K562 (cell line): ENCODE measurements around the gene RAB31. TPM values are rescaled to one million over a fixed set of nuclear protein-coding genes. Genes with fewer than 3 reads are reported as not detected.

Experiments used
- ATAC-seq: fragments of 200-7000 bp; cut with Tn5 transposase; 3 replicates; pipeline ENCODE4 v1.9.1; 2020; ENCODE audit warnings: moderate library complexity
- BruUV-seq: library from RNA; stranded (reverse); fragments of 400-500 nt; replicated peaks from 2 replicates; lab custom pipeline; 2021; lab: Mats Ljungman, UMichigan
- CTCF ChIA-PET: fragments of 300-600 bp; formaldehyde crosslinking; extraction: SDS; loops from one replicate; lab custom pipeline; 2021; ENCODE audit warnings: low intra/inter-chr PET ratio; lab: Yijun Ruan, JAX
- POLR2A ChIA-PET: fragments of 300-600, 350-650 bp; sonication (Branson Sonifier 250); formaldehyde crosslinking; extraction: SDS; loops from one replicate; lab custom pipeline; 2021; ENCODE audit warnings: antibody characterized with exemption, inconsistent platforms; lab: Yijun Ruan, JAX
- DNase-seq, 4 experiments: peaks; one replicate each; pipeline versions ENCODE4 v3.0.0 to v3.0.0-alpha.2; 2011 to 2018; ENCODE audit warnings: low spot score in 3 of 4, mixed read lengths in 3 of 4; ENCODE audit errors: extremely low read depth in 1 of 4
- FAIRE-seq: peaks from 2 replicates; lab custom pipeline; 2011; peaks lifted over from hg19 to GRCh38; lab: Jason Lieb, UNC
- H2AFZ ChIP-seq: 2 replicates; pipeline ENCODE4 v1.6.0; 2011; ENCODE audit warnings: low read depth, low read length, control low read depth, inconsistent platforms
- H3K27ac ChIP-seq: fragments of 200-600 bp; 3 replicates; pipeline ENCODE4 v1.8.0; 2011; ENCODE audit warnings: low read depth, mild to moderate bottlenecking, control low read depth, inconsistent platforms, low read length, moderate library complexity, mixed read lengths; ENCODE audit errors: extremely low read depth
- H3K27me3 ChIP-seq, 2 experiments: fragments of 300-600 bp in 1 of 2; 2 replicates in 1 of 2; 3 replicates in 1 of 2; pipeline versions ENCODE4 v1.6.0 to v1.8.0; 2011; ENCODE audit warnings: inconsistent platforms in 2 of 2, low read length in 2 of 2, mild to moderate bottlenecking in 1 of 2, mixed read lengths in 1 of 2, moderate library complexity in 1 of 2; ENCODE audit not compliant: control insufficient read depth in 2 of 2, insufficient read depth in 2 of 2
- H3K36me3 ChIP-seq: fragments of 300-600 bp; 3 replicates; pipeline ENCODE4 v1.8.0; 2011; ENCODE audit warnings: mild to moderate bottlenecking, low read length, inconsistent platforms; ENCODE audit not compliant: control insufficient read depth, insufficient read depth
- H3K4me1 ChIP-seq, 2 experiments: fragments of 200-600 bp in 1 of 2; replicated peaks in 1 of 2; 2 replicates in 1 of 2; 3 replicates in 1 of 2; pipeline versions ENCODE4 v1.5.1 to v1.8.0; 2011; ENCODE audit warnings: inconsistent platforms in 2 of 2, low read length in 2 of 2, mild to moderate bottlenecking in 1 of 2, mixed read lengths in 1 of 2, moderate library complexity in 1 of 2; ENCODE audit not compliant: control insufficient read depth in 2 of 2, insufficient read depth in 2 of 2
- H3K4me2 ChIP-seq: 2 replicates; pipeline ENCODE4 v1.6.1; 2011; ENCODE audit warnings: low read length, control low read depth, inconsistent platforms, mixed read lengths; ENCODE audit not compliant: insufficient read depth
- H3K4me3 ChIP-seq: fragments of 200-600 bp; sonication (generic), shearing (Covaris generic); 2 replicates; pipeline ENCODE4 v1.5.1; 2016; ENCODE audit warnings: control low read depth, inconsistent platforms
- H3K79me2 ChIP-seq: fragments of 200-600 bp; 3 replicates; pipeline ENCODE4 v1.8.0; 2011; ENCODE audit warnings: low read length, inconsistent platforms; ENCODE audit not compliant: control insufficient read depth, insufficient read depth
- H3K9ac ChIP-seq, 2 experiments: 2 replicates each; pipeline versions ENCODE4 v1.6.0 to v1.6.1; 2011; ENCODE audit warnings: low read depth in 2 of 2, low read length in 2 of 2, control low read depth in 1 of 2, inconsistent platforms in 1 of 2, mild to moderate bottlenecking in 1 of 2, mixed read lengths in 1 of 2; ENCODE audit not compliant: insufficient read depth in 1 of 2
- H3K9me1 ChIP-seq: one replicate; pipeline ENCODE4 v1.6.0; 2011; ENCODE audit warnings: inconsistent platforms, mild to moderate bottlenecking, low read length, moderate library complexity; ENCODE audit not compliant: control insufficient read depth, insufficient read depth
- H3K9me3 ChIP-seq: replicated peaks from 2 replicates; pipeline ENCODE4 v1.5.1; 2011; ENCODE audit warnings: low read depth, low read length, inconsistent platforms; ENCODE audit not compliant: control insufficient read depth, insufficient read depth
- H4K20me1 ChIP-seq: replicated peaks from 2 replicates; pipeline ENCODE4 v1.6.1; 2011; ENCODE audit warnings: low read length, inconsistent platforms, mixed read lengths; ENCODE audit not compliant: control insufficient read depth, insufficient read depth
- ARNT ChIP-seq, 2 experiments: fragments of 450-650 bp; IDR thresholded peaks; 2 replicates each; pipeline ENCODE4 v1.6.1; 2016; ENCODE audit warnings: mild to moderate bottlenecking in 1 of 2
- CEBPG ChIP-seq, 3 experiments: fragments of 200-800 bp in 1 of 3; sonication (Bioruptor generic) in 1 of 3; sonication (generic) in 1 of 3; formaldehyde crosslinking in 1 of 3; IDR thresholded peaks in 2 of 3; conservative IDR thresholded peaks in 1 of 3; 2 replicates each; pipeline versions ENCODE4 v1.6.1 to v1.8.0; 2016 to 2022; ENCODE audit warnings: missing compliant biosample characterization in 2 of 3, missing genetic modification characterization in 2 of 3, mild to moderate bottlenecking in 1 of 3, missing genetic modification reagents in 1 of 3
- CHD1 ChIP-seq: fragments of 200-600 bp; sonication (generic); IDR thresholded peaks from one replicate; pipeline ENCODE4 v1.6.1; 2012; ENCODE audit warnings: mild to moderate bottlenecking, moderate library complexity, low read length, inconsistent platforms
- FOXA1 ChIP-seq: fragments of 450-650 bp; IDR thresholded peaks from 2 replicates; pipeline ENCODE4 v1.6.1; 2016; ENCODE audit warnings: mild to moderate bottlenecking, borderline replicate concordance
- GATA2 ChIP-seq: sonication (generic); formaldehyde crosslinking; IDR thresholded peaks from 2 replicates; pipeline ENCODE4 v1.4.0; 2020; ENCODE audit warnings: mild to moderate bottlenecking, missing genetic modification reagents
- HMGXB4 ChIP-seq: sonication (generic); formaldehyde crosslinking; IDR thresholded peaks from 2 replicates; pipeline ENCODE4 v1.8.1; 2023; ENCODE audit warnings: mild to moderate bottlenecking, missing genetic modification reagents
- IFI16 ChIP-seq: fragments of 250-450 bp; sonication (Bioruptor Pico); IDR thresholded peaks from 2 replicates; pipeline ENCODE4 v2.1.2; 2022; ENCODE audit warnings: mild to moderate bottlenecking, inconsistent platforms
- KAT8 ChIP-seq: fragments of 450-650 bp; IDR thresholded peaks from 2 replicates; pipeline ENCODE4 v1.6.1; 2016; ENCODE audit warnings: low read depth, mild to moderate bottlenecking
- NUFIP1 ChIP-seq: fragments of 450-650 bp; IDR thresholded peaks from 2 replicates; pipeline ENCODE4 v1.6.1; 2018; ENCODE audit not compliant: partially characterized antibody
- TAF15 ChIP-seq: fragments of 200-400 bp; formaldehyde crosslinking; IDR thresholded peaks from 2 replicates; pipeline ENCODE4 v1.6.1; 2017; ENCODE audit warnings: mild to moderate bottlenecking, low read depth, low read length, moderate library complexity
- TSC22D4 ChIP-seq: fragments of 450-650 bp; IDR thresholded peaks from 2 replicates; pipeline ENCODE4 v1.6.1; 2016; ENCODE audit warnings: missing genetic modification characterization, missing biosample characterization, control low read depth
- ZNF146 ChIP-seq: IDR thresholded peaks from one replicate; pipeline ENCODE4 v1.6.1; 2018; ENCODE audit warnings: missing compliant biosample characterization; ENCODE audit not compliant: unreplicated experiment
- ZNF589 ChIP-seq: fragments of 200-800 bp; sonication (Bioruptor generic); IDR thresholded peaks from 2 replicates; pipeline ENCODE4 v1.6.1; 2016; ENCODE audit warnings: low read depth, missing genetic modification characterization, missing compliant biosample characterization
- ZNF668 ChIP-seq: fragments of 250-450 bp; sonication (Bioruptor Pico); IDR thresholded peaks from 2 replicates; pipeline ENCODE4 v1.8.0; 2022; ENCODE audit warnings: mild to moderate bottlenecking, inconsistent platforms
- ZNF75A ChIP-seq: fragments of 450-650 bp; formaldehyde crosslinking; IDR thresholded peaks from 2 replicates; pipeline ENCODE4 v1.4.0; 2020; ENCODE audit warnings: mild to moderate bottlenecking
- ZNF778 ChIP-seq: fragments of 450-650 bp; formaldehyde crosslinking; IDR thresholded peaks from 2 replicates; pipeline ENCODE4 v1.4.0; 2020; ENCODE audit warnings: mild to moderate bottlenecking, moderate library complexity
- WGBS: fragments of 100-300 bp; shearing (Covaris generic); methylation state at CpG from one replicate; pipeline ENCODE4 v1.1.6; 2016; ENCODE audit warnings: low coverage, mixed read lengths; ENCODE audit not compliant: insufficient coverage; ENCODE audit errors: missing lambda C conversion rate; 5-methylcytosine and 5-hydroxymethylcytosine counted together
- in situ Hi-C: fragments of 300-500 bp; cut with MboI; formaldehyde crosslinking; loops from 4 replicates; pipeline ENCODE4 v1.15.0; 2018; ENCODE audit warnings: inconsistent platforms, mixed read lengths
- intact Hi-C: fragments of 100-400 bp; cut with micrococcal nuclease; formaldehyde crosslinking; loops from 2 replicates; pipeline ENCODE4 v1.14.2; 2022
- polyA plus RNA-seq, 8 experiments: library from polyadenylated mRNA; depleted of rRNA in 4 of 8; stranded (reverse) in 5 of 8; unstranded in 3 of 8; fragments of >200 nt; fragmentation: Nextera tagmentation in 2 of 8; fragmentation: Illumina TruSeq in 1 of 8; extraction: Ambion mirVana in 2 of 8; extraction: Trizol in 1 of 8; gene quantifications; 2 replicates each; pipeline versions ENCODE4 v1.2.1 to v1.2.3, GENCODE V29; 2011 to 2014; ENCODE audit warnings: inconsistent platforms in 1 of 8, missing spikeins in 1 of 8
- total RNA-seq, 7 experiments: library from RNA; depleted of rRNA in 6 of 7; stranded (reverse); fragments of >200 nt in 6 of 7; fragmentation: Illumina TruSeq in 2 of 7; extraction: Trizol in 2 of 7; gene quantifications; 2 replicates each; pipeline versions ENCODE4 v1.2.1 to v1.2.3, GENCODE V29; 2011 to 2021; ENCODE audit warnings: low replicate concordance in 1 of 7
- TF ChIP-seq, protein P1 (sequence below), 2 experiments: IDR thresholded peaks; 2 replicates each; pipeline ENCODE4 v1.6.1; 2012; ENCODE audit warnings: improper control_type of control experiment in 2 of 2, low read depth in 2 of 2, low read length in 2 of 2, borderline replicate concordance in 1 of 2
- TF ChIP-seq, protein P2 (sequence below): fragments of 450-650 bp; IDR thresholded peaks from 2 replicates; pipeline ENCODE4 v1.6.1; 2018; ENCODE audit warnings: mild to moderate bottlenecking, low read depth; ENCODE audit not compliant: partially characterized antibody

The RAB31 gene
- total and polyA plus RNA-seq, 9 of the 15 experiments (the other 6 are each of a cell fraction or from before 2014, with no cell fraction given): 20.7 to 70.4 (median 41.3) TPM

- DNase-seq: no peak
- ChIA-PET CTCF (no interaction called here), POLR2A (interaction anchor here (0.9 to 3.2 kb wide), 11 partner anchors 9 to 218 kb away, joined by 3 to 32 read pairs (median 5); partner anchors contain the start of gene VAPA)
- BruUV-seq: TSS peak; percentile 74
- H3K4me1 ChIP-seq: peaks cover 34 to 61% of the 10 kb centered on the region in 2 experiments
- no peak for FAIRE-seq
- H3K4me3 ChIP-seq: no peak overlapping the region; the same call in 1 of the 2 replicates
- H3K9me1 ChIP-seq: no peaks in the 10 kb centered on the region
- peak overlapping the region; percentile 73 for H2AFZ ChIP-seq
- peaks cover 3% of the 10 kb centered on the region; the same call in 1 of the 3 replicates for H3K79me2 ChIP-seq
- in situ Hi-C loops: no loop called here
- H4K20me1 ChIP-seq: no peaks in the 10 kb centered on the region
- H3K9me3 ChIP-seq: no peaks in the 10 kb centered on the region
- ATAC-seq: no peak
- peak overlapping the region; percentile 82 for H3K27ac ChIP-seq
- H3K9ac ChIP-seq: peak overlapping the region; percentile 68 to 75; a peak in 3 of 4 replicates
- 64% methylated on average over 3 of the region's 3 CpGs for WGBS
- no peaks in the 10 kb centered on the region for H3K36me3 ChIP-seq
- H3K27me3 ChIP-seq: no peaks in the 10 kb centered on the region
- intact Hi-C loops: no loop called here
- peak overlapping the region; percentile 78 for H3K4me2 ChIP-seq
- TF ChIP-seq NUFIP1 (no peak), ZNF778 (CRISPR knock-in tag) (no peak), ZNF668 (CRISPR knock-in tag) (no peak), TAF15 (no peak), ZNF146 (CRISPR knock-in tag) (no peak), KAT8 (no peak), CEBPG (CRISPR knock-in tag; IDR thresholded peaks at IDR 0.05) (no peak), CEBPG (tag; conservative IDR thresholded peaks at IDR 0.05 in 1 of 2, IDR thresholded peaks at IDR 0.05 in 1 of 2) (no peak), HMGXB4 (no peak), ZNF75A (CRISPR knock-in tag) (no peak), ZNF589 (CRISPR knock-in tag) (peak; percentile 43; the same call in 1 of the 2 replicates), ARNT (IDR thresholded peaks at IDR 0.05) (0 out of 4 replicates have a peak, but pooled peaks of 1 of the 2 experiments have one; percentile 14), GATA2 (CRISPR knock-in tag) (peak; percentile 3; the same call in 1 of the 2 replicates), TSC22D4 (no peak), CHD1 (no peak), IFI16 (no peak), FOXA1 (no peak)
- TF ChIP-seq, protein P1, sequence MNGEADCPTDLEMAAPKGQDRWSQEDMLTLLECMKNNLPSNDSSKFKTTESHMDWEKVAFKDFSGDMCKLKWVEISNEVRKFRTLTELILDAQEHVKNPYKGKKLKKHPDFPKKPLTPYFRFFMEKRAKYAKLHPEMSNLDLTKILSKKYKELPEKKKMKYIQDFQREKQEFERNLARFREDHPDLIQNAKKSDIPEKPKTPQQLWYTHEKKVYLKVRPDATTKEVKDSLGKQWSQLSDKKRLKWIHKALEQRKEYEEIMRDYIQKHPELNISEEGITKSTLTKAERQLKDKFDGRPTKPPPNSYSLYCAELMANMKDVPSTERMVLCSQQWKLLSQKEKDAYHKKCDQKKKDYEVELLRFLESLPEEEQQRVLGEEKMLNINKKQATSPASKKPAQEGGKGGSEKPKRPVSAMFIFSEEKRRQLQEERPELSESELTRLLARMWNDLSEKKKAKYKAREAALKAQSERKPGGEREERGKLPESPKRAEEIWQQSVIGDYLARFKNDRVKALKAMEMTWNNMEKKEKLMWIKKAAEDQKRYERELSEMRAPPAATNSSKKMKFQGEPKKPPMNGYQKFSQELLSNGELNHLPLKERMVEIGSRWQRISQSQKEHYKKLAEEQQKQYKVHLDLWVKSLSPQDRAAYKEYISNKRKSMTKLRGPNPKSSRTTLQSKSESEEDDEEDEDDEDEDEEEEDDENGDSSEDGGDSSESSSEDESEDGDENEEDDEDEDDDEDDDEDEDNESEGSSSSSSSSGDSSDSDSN (IDR thresholded peaks at IDR 0.05; ENCODE audit: borderline replicate concordance in 1 of 2, low read depth in 2 of 2, low read length in 2 of 2): no peak
- TF ChIP-seq, protein P2, sequence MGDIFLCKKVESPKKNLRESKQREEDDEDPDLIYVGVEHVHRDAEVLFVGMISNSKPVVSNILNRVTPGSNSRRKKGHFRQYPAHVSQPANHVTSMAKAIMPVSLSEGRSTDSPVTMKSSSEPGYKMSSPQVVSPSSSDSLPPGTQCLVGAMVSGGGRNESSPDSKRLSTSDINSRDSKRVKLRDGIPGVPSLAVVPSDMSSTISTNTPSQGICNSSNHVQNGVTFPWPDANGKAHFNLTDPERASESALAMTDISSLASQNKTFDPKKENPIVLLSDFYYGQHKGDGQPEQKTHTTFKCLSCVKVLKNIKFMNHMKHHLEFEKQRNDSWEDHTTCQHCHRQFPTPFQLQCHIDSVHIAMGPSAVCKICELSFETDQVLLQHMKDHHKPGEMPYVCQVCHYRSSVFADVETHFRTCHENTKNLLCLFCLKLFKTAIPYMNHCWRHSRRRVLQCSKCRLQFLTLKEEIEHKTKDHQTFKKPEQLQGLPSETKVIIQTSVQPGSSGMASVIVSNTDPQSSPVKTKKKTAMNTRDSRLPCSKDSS: no peak
Measured at GRCh38 chr18:9886005-9886348, 177.9 kb downstream of the RAB31 start.
